Spinal cord (tissue), 10 donors: Measurements from ENCODE around the gene MAPKAPK2. TPM values are rescaled to one million over a fixed set of nuclear protein-coding genes. Genes with fewer than 3 reads are reported as not detected.
"Not testable (repeated sequence)": the region's sequence is repeated elsewhere in the genome, so short reads cannot be mapped to it uniquely, and the experiment has no call there.

Source experiments
- DNase-seq, 6 donors: peaks; one replicate each; pipeline versions ENCODE4 v3.0.0 to v3.0.0-alpha.2; 2013 to 2015; ENCODE audit warnings: low spot score in 6 of 6, low read depth in 4 of 6
- H3K27ac ChIP-seq: one replicate; pipeline ENCODE4 v1.5.1; 2013; ENCODE audit warnings: low read depth, low read length, control low read depth
- H3K27me3 ChIP-seq: one replicate; pipeline ENCODE4 v1.6.1; 2013; ENCODE audit warnings: low read length; ENCODE audit not compliant: control insufficient read depth, insufficient read depth
- H3K36me3 ChIP-seq: one replicate; pipeline ENCODE4 v1.6.1; 2013; ENCODE audit warnings: low read length; ENCODE audit not compliant: control insufficient read depth, insufficient read depth
- H3K4me1 ChIP-seq: one replicate; pipeline ENCODE4 v1.6.1; 2013; ENCODE audit warnings: low read length; ENCODE audit not compliant: control insufficient read depth, insufficient read depth
- H3K4me3 ChIP-seq: one replicate; pipeline ENCODE4 v1.5.1; 2013; ENCODE audit warnings: low read depth, low read length, control low read depth
- H3K9me3 ChIP-seq: one replicate; pipeline ENCODE4 v1.6.1; 2013; ENCODE audit warnings: low read length; ENCODE audit not compliant: control insufficient read depth, insufficient read depth
- WGBS: methylation state at CpG from one replicate; pipeline ENCODE4 v1.1.5; 2013; ENCODE audit warnings: missing lambda C conversion rate; ENCODE audit not compliant: insufficient coverage; 5-methylcytosine and 5-hydroxymethylcytosine counted together
- polyA plus RNA-seq, 2 donors: library from polyadenylated mRNA; unstranded; fragments of 120-200 nt; gene quantifications; one replicate each; pipeline ENCODE4 v1.2.1, GENCODE V29; 2013; ENCODE audit not compliant: insufficient read length in 2 of 2
- total RNA-seq, 2 donors: library from RNA; depleted of rRNA in 1 of 2; stranded (reverse); fragments of 120-200 nt in 1 of 2; fragments of >200 nt in 1 of 2; gene quantifications; one replicate each; pipeline versions ENCODE4 v1.2.3 to v1.2.4, GENCODE V29; 2013 to 2014
- donor health status: healthy.

The MAPKAPK2 gene
- total and polyA plus RNA-seq, 4 donors: 17.3 to 42.7 (median 35.4) TPM

DNA sequence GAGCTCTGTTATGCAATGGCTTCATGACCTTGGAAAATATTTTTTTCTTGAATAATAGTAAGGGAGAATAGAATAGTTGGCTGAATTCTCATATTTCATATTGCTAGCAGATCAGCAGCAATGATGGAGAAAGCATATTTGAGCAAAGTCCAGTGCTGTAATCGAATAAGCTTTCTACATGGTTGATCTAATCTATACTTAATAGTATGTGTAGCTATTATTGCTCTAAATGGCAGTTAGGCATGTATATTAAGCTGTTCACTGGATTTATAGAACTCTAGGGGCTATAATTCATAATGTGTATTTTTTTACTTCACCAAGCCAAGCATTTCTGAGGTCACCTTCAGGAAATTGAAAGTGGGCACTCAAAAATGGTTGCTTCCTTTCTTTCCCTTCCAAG lies 75.9 kb downstream of the MAPKAPK2 start:
- Histone ChIP-seq H3K27me3 (no peaks in the 10 kb centered on the region), H3K4me3 (no peak overlapping the region), H3K36me3 (no peaks in the 10 kb centered on the region), H3K27ac (no peak overlapping the region), H3K9me3 (no peaks in the 10 kb centered on the region), H3K4me1 (no peaks in the 10 kb centered on the region)
- no CpG with 5 or more reads among the region's 1 CpG for WGBS
- peak in 1 of 6 donors; percentile 55 for DNase-seq

DNA sequence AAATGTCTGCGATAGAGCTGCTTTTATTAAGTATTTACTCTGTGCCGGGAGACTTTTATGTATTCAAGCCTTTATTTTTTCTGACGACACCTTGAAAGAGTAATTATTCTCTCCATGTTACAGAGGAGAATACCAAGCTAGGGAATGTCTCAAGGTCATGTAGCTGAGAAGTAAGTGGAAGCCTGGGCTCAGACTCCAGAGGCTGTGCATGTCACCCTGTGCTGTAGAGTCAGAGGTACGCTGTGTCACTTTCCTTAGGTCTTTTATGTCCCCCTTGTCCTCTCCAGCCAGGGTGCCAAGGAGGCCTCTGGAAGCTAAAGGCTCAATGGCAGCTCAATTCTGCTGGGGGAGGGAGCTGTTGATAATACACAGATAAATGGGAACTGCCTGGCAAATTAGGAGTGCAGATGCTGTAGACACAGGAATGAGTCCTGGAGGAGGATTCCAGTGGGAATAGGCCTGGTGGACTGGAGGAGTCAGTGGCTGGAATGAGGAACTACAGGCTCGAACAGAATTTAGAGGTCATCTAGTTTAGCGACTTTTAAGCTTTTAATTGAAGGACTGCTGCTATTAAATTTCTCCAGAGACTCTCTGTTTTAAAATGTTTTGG lies 76.6 kb downstream of the MAPKAPK2 start:
- Histone ChIP-seq H3K4me3 (no peak overlapping the region), H3K27me3 (no peaks in the 10 kb centered on the region), H3K36me3 (no peaks in the 10 kb centered on the region), H3K9me3 (no peaks in the 10 kb centered on the region), H3K4me1 (no peaks in the 10 kb centered on the region), H3K27ac (no peak overlapping the region)
- DNase-seq: no peak
- WGBS: 93% methylated on average over 2 of the region's 6 CpGs

DNA sequence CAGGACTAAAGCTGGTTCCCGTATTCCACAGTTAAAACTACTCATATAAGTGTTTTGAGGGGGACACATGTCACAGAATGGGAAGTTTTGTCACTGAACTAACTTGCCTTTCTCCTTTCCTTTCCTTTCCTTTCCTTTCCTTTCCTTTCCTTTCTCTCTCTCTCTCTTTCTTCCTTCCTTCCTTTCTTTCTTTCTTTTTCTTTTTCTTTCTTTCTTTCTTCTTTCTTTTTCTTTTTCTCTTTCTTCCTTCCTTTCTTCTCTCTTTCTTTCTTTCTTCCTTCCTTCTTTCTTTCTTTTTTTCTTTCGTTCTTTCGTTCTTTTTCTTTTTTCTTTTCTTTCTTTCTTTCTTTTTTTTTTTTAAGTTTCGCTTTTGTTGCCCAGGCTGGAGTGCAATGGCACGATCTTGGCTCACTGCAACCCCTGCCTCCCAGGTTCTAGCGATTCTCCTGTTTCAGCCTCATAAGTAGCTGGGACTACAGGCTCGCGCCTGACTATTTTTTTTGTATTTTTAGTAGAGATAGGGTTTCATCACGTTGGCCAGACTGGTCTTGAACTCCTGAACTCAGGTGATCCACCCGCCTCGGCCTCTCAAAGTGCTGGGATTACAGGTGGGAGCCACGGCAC lies 78.1 kb downstream of the MAPKAPK2 start:
- H3K9me3 ChIP-seq, DNase-seq, H3K4me3 ChIP-seq, H3K27ac ChIP-seq, H3K36me3 ChIP-seq, H3K27me3 ChIP-seq, H3K4me1 ChIP-seq: not testable (repeated sequence)
- 95% methylated on average over 5 of the region's 12 CpGs for WGBS

DNA sequence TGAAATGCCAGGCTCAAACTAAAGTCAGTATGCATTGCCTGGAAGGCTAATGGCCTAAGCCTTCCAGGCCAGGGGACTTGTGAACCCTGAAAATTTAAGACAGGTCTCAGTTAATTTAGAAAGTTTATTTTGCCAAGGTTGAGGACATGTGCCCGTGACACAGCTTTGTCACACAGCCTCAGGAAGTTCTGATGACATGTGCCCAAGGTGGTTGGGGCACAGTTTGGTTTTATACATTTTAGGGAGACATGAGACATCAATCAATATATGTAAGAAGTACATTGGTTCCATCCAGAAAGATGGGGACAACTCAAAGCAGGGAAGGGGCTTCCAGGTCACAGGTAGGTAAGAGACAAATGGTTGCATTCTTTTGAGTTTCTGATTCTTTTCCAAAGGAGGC lies 81.1 kb downstream of the MAPKAPK2 start:
- not testable (repeated sequence) for H3K36me3 ChIP-seq, H3K9me3 ChIP-seq

DNA sequence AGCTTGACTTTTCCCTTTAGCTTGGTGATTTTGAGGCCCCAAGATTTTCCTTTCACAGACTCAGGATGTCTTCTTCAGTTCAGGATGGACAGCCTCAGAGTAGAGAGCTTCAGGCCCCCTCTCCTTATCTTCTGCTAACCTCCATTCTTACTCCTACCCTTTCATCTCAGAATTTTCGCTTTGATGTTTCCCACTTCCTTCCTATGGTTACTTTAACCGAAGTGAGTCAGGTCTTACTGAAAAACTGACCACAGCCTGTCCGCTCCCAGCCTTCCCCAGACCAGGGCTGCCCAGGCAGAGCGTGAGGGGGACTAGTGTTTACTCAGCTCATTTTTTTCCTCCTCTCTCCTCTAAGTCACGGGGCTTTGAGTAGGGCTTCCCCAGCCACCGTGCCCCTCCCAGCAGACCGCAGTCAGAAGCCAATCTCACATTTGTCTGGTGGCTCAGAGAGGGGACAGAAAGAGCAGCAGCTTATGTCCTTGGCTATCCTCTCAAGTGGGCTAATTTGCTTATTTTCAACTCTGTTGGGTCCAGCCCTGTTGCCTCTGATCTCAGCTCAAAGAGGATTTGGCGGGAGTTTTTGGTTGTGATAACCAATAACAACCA lies 81.6 kb downstream of the MAPKAPK2 start:
- WGBS: 73% methylated on average over 8 of the region's 8 CpGs
- H3K36me3 ChIP-seq: no peaks in the 10 kb centered on the region
- H3K4me1 ChIP-seq: no peaks in the 10 kb centered on the region
- peak in 1 of 6 donors; percentile 8 for DNase-seq
- H3K4me3 ChIP-seq: no peak overlapping the region
- no peaks in the 10 kb centered on the region for H3K27me3 ChIP-seq
- no peaks in the 10 kb centered on the region for H3K9me3 ChIP-seq
- no peak overlapping the region for H3K27ac ChIP-seq

More for the DNA sequence above, 81.1 kb downstream of the MAPKAPK2 start:
- not testable (repeated sequence) for H3K4me1 ChIP-seq, H3K4me3 ChIP-seq, H3K27ac ChIP-seq, DNase-seq, H3K27me3 ChIP-seq
- no CpG with 5 or more reads among the region's 1 CpG for WGBS

DNA sequence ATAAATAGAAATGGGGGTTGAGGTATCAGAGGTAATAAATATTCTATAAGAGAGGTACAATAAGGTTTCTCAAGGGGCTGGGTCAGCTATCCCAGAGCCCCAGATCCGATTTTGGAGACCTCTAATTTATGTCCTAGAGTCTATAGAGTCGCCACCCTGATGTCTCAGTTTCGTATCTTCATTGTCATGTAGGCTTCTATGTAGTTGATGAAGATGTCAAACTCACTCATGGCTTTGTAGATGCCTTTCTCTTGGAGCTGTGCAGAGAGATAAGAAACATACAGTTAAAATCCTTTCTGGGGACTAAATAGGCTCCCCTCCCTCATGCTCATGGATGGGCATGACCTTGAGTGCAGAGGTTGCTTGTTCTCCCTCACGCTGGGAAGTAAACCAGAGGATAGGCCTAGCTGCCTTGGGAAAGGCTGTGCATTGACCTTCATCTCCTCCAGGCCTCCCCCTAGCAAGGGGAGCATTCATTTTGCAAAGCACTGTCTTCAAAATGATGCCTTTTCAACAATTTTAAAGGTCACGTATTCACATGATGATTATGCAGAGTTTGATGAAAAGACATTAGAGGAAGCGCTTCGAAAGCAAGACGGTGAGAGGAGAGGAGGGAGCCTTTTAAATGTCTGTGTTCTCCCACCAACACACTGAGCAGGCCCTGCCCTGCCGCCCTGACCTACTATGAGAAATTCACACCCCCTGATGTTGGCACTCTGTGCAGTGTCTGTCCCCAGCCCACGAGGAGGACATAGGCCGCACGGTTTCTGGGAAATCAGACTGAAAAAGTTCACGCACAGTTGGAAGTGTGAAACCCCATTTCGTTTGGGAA lies 84.0 kb downstream of the MAPKAPK2 start:
- no peaks in the 10 kb centered on the region for H3K4me1 ChIP-seq
- no peaks in the 10 kb centered on the region for H3K27me3 ChIP-seq
- WGBS: 63% methylated on average over 9 of the region's 14 CpGs
- H3K36me3 ChIP-seq: no peaks in the 10 kb centered on the region
- no peaks in the 10 kb centered on the region for H3K9me3 ChIP-seq
- no peak for DNase-seq
- no peak overlapping the region for H3K4me3 ChIP-seq
- no peak overlapping the region for H3K27ac ChIP-seq

DNA sequence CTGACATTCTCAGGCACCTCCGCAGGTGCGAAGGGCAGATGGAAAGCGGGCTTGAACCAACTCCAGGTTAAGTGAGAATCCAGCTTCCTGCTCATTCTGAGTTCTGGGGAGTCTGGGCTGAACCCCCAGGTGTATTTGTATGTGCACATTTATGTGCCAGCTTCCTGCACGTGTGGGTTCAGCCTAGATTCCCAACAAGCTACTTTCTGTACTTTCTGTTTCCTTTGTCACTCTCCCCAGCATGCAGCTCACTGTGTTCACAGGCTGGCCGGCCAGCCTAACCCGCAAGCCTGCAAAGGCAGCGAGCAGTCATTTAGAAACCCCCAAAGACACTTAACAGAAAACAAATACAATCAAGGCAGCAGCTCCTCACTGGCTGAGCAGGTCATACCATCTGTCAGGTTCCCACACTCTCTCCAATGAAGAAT lies 84.6 kb downstream of the MAPKAPK2 start:
- Histone ChIP-seq H3K27ac (no peak overlapping the region), H3K27me3 (no peaks in the 10 kb centered on the region), H3K4me3 (no peak overlapping the region), H3K4me1 (no peaks in the 10 kb centered on the region), H3K9me3 (no peaks in the 10 kb centered on the region), H3K36me3 (no peaks in the 10 kb centered on the region)
- WGBS: 58% methylated on average over 7 of the region's 7 CpGs
- DNase-seq: peak in 1 of 6 donors; percentile 31

DNA sequence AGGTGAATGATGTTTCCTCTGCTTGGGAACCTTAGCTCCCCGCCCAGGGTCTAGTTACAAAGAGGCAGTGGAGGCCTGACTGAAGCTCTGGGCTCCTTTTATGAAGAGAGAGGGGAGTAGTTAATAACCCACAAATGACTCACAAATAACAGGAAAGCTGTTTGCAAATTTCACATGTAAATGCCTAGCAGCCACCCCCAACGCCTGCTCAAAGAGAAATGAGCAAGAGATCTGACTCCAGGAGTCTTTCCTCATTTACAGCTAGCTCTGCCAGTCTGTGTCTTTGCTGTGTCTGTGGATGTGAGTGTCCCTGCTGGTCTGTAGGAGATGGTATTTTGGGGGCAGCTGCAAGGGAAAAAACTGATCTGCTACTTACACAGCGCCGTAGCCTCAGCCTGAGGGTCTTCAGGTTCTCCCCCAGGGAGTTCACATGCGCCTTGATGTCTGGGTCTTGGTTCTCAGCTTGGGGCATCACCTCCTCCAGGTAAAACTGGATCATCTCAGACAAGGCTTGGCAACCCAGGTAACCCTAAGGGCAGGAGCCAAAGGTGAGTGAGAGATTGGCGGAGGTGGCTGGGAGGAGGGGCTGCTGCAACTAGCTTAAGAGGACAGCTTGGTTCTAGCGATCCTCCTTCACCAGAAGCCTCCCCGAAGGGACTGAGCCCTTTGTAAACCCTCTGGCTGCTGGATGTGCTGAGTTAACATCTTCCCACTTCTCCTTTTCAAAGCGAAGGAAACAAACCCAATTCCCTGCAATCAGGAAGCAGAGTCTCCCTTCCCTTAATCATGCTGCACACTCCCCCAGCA lies 86.0 kb downstream of the MAPKAPK2 start, which contains the start of gene IL19:
IL19 (plus strand) TSS at position 243 of the 807 bp plus-strand sequence. CDS start 65,890 bp downstream, outside the sequence.
- Histone ChIP-seq H3K9me3 (no peaks in the 10 kb centered on the region), H3K4me1 (no peaks in the 10 kb centered on the region), H3K27ac (no peak within 1 kb of the TSS), H3K4me3 (no peak within 1 kb of the TSS), H3K36me3 (no peaks in the 10 kb centered on the region), H3K27me3 (no peaks in the 10 kb centered on the region)
- no peak for DNase-seq
- 66% methylated on average over 5 of the region's 9 CpGs for WGBS

DNA sequence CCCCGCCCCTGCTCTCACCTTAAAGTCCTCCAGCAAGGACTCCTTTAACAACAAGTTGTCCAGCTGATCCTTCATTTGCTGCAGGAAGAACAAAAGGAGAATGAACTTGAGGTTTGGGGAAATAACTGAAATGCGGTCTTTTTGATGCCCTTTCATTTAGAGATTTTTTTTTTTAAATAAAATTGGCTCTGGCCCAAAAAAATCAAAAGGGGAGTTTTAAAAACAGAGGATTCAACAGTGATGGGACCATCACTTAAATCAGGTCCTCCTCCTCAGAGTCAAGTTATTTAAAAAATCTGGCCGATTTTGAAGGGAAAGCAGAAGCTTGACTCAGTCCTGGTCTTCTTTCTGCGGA lies 86.6 kb downstream of the MAPKAPK2 start:
- DNase-seq: no peak
- Histone ChIP-seq H3K27me3 (no peaks in the 10 kb centered on the region), H3K4me3 (no peak overlapping the region), H3K4me1 (no peaks in the 10 kb centered on the region), H3K9me3 (no peaks in the 10 kb centered on the region), H3K27ac (no peak overlapping the region), H3K36me3 (no peaks in the 10 kb centered on the region)
- 78% methylated on average over 2 of the region's 4 CpGs for WGBS
